Measurements from ENCODE around the gene ABCA1. TPM values are rescaled to one million over a fixed set of nuclear protein-coding genes. Genes with fewer than 3 reads are reported as not detected.
"Not testable (repeated sequence)": the region's sequence is repeated elsewhere in the genome, so short reads cannot be mapped to it uniquely, and the experiment has no call there.

Gene ABCA1
- total and polyA plus RNA-seq, 12 donors = 1.3 to 35.0 (median 11.3) TPM

- DNase-seq (no peak), ATAC-seq (no peak)
- H3K27me3 ChIP-seq = no peaks in the 10 kb centered on the region
- 72 to 74% methylated on average over 3 of the region's 3 CpGs for WGBS, 2 donors
- no peak for TF ChIP-seq CTCF (IDR thresholded peaks at IDR 0.05)
- H3K36me3 ChIP-seq = peaks cover 0 to 85% (median 2%) of the 10 kb centered on the region in 9 donors
- no peak overlapping the region for H3K4me3 ChIP-seq
- intact Hi-C loops (cut with DNase I) = loop anchor here in 1 of 10 donors (10.0 kb wide), 1 partner anchor 559 kb away; no protein-coding TSS in a partner anchor
- no peaks in the 10 kb centered on the region for H3K9me3 ChIP-seq
- H3K4me1 ChIP-seq = peaks cover 0 to 47% (median 13%) of the 10 kb centered on the region in 9 donors
- H3K27ac ChIP-seq = no peak overlapping the region
Observed at GRCh38 chr9:104855807-104856206, 72.1 kb downstream of the ABCA1 start.

GRCh38 chr9:104855258-104855657, 72.7 kb downstream of the ABCA1 start:
- WGBS, 2 donors = 91 to 94% methylated on average over 7 of the region's 7 CpGs
- not testable (repeated sequence) for H3K4me3 ChIP-seq, ATAC-seq, H3K27me3 ChIP-seq, H3K27ac ChIP-seq, H3K9me3 ChIP-seq, DNase-seq
- intact Hi-C loops (cut with DNase I) = loop anchor here in 1 of 10 donors (10.0 kb wide), 1 partner anchor 560 kb away; no protein-coding TSS in a partner anchor
- H3K36me3 ChIP-seq = peaks cover 0 to 83% (median 2%) of the 10 kb centered on the region in 9 donors
- peaks cover 0 to 47% (median 13%) of the 10 kb centered on the region in 9 donors for H3K4me1 ChIP-seq

GRCh38 chr9:104854613-104855012, 73.3 kb downstream of the ABCA1 start:
- Histone ChIP-seq H3K4me1 (peaks cover 0 to 43% (median 11%) of the 10 kb centered on the region in 9 donors), H3K27me3 (no peaks in the 10 kb centered on the region), H3K36me3 (peaks cover 0 to 83% (median 2%) of the 10 kb centered on the region in 9 donors), H3K9me3 (no peaks in the 10 kb centered on the region), H3K27ac (no peak overlapping the region), H3K4me3 (no peak overlapping the region)
- ATAC-seq (no peak), DNase-seq (no peak)
- intact Hi-C loops (cut with DNase I) = loop anchor here in 1 of 10 donors (10.0 kb wide), 1 partner anchor 560 kb away; no protein-coding TSS in a partner anchor
- 100% methylated on average over 1 of the region's 1 CpG for WGBS, 2 donors
- no peak for TF ChIP-seq CTCF (IDR thresholded peaks at IDR 0.05)

GRCh38 chr9:104853683-104854082, 74.3 kb downstream of the ABCA1 start:
- no peaks in the 10 kb centered on the region for H3K27me3 ChIP-seq
- H3K27ac ChIP-seq = no peak overlapping the region
- DNase-seq (no peak), ATAC-seq (no peak)
- H3K36me3 ChIP-seq = peaks cover 0 to 78% (median under 1%) of the 10 kb centered on the region in 9 donors
- no peak overlapping the region for H3K4me3 ChIP-seq
- no peaks in the 10 kb centered on the region for H3K9me3 ChIP-seq
- intact Hi-C loops (cut with DNase I) = loop anchor here in 1 of 10 donors (10.0 kb wide), 1 partner anchor 561 kb away; no protein-coding TSS in a partner anchor
- TF ChIP-seq CTCF (IDR thresholded peaks at IDR 0.05) = no peak
- peaks cover 0 to 34% (median 2%) of the 10 kb centered on the region in 9 donors for H3K4me1 ChIP-seq

- peaks cover 0 to 72% (median 0%) of the 10 kb centered on the region in 9 donors for H3K36me3 ChIP-seq
- no peaks in the 10 kb centered on the region for H3K27me3 ChIP-seq
- ATAC-seq (no peak), DNase-seq (no peak)
- H3K4me1 ChIP-seq = peaks cover 0 to 32% (median 0%) of the 10 kb centered on the region in 9 donors
- no peaks in the 10 kb centered on the region for H3K9me3 ChIP-seq
- WGBS, 2 donors = 71 to 74% methylated on average over 4 of the region's 4 CpGs
- no peak overlapping the region for H3K4me3 ChIP-seq
- TF ChIP-seq CTCF (IDR thresholded peaks at IDR 0.05) = no peak
- H3K27ac ChIP-seq = no peak overlapping the region
- intact Hi-C loops (cut with DNase I) = loop anchor here in 1 of 10 donors (10.0 kb wide), 1 partner anchor 562 kb away; no protein-coding TSS in a partner anchor
Observed at GRCh38 chr9:104853159-104853558, 74.8 kb downstream of the ABCA1 start.
